Astrocyte (in vitro differentiated cells and primary cell): Measurements from ENCODE around the gene TMEM69.

ENCODE experiments used
- CTCF ChIP-seq: IDR thresholded peaks from 2 replicates; pipeline ENCODE4 v1.5.1; 2011; ENCODE audit warnings: low read depth, mild to moderate bottlenecking, inconsistent platforms, low read length, moderate library complexity; ENCODE audit not compliant: insufficient read depth
- EZH2 ChIP-seq: IDR thresholded peaks from 2 replicates; pipeline ENCODE4 v1.6.1; 2012; ENCODE audit warnings: mild to moderate bottlenecking, low read length, inconsistent platforms; ENCODE audit not compliant: insufficient read depth

- TF ChIP-seq CTCF (no peak), EZH2 (no peak)
These were observed 20.5 kb upstream of the TMEM69 start for GRCh38 chr1:45667321-45668111.
